GM23248 (cell line): ENCODE measurements around the gene FHAD1. TPM values are rescaled to one million over a fixed set of nuclear protein-coding genes. Genes with fewer than 3 reads are reported as not detected.

ENCODE experiments used
- DNase-seq: peaks from one replicate; pipeline ENCODE4 v3.0.0-alpha.2; 2015
- H2AFZ ChIP-seq: fragments of 200-600 bp; sonication (generic); 2 replicates; pipeline ENCODE4 v1.6.1; 2016; ENCODE audit warnings: antibody characterized with exemption
- H3F3A ChIP-seq: fragments of 200-600 bp; sonication (generic); 2 replicates; pipeline ENCODE4 v1.6.1; 2016; ENCODE audit warnings: mild to moderate bottlenecking, antibody characterized with exemption, mixed run types; ENCODE audit not compliant: insufficient read depth
- H3K27ac ChIP-seq: fragments of 200-600 bp; sonication (generic); 2 replicates; pipeline ENCODE4 v1.5.1; 2016; ENCODE audit warnings: mild to moderate bottlenecking
- H3K27me3 ChIP-seq: fragments of 200-600 bp; sonication (generic); replicated peaks from 2 replicates; pipeline ENCODE4 v1.6.1; 2016; ENCODE audit warnings: mild to moderate bottlenecking; ENCODE audit not compliant: insufficient read depth
- H3K36me3 ChIP-seq: fragments of 200-600 bp; sonication (generic); 2 replicates; pipeline ENCODE4 v1.6.1; 2016; ENCODE audit warnings: low read depth, mild to moderate bottlenecking
- H3K4me1 ChIP-seq: fragments of 200-600 bp; sonication (generic); 2 replicates; pipeline ENCODE4 v1.6.1; 2016; ENCODE audit warnings: mild to moderate bottlenecking; ENCODE audit not compliant: insufficient read depth
- H3K4me2 ChIP-seq: fragments of 200-600 bp; sonication (generic); one replicate; pipeline ENCODE4 v1.6.1; 2016; ENCODE audit warnings: mild to moderate bottlenecking; ENCODE audit not compliant: unreplicated experiment
- H3K4me3 ChIP-seq: fragments of 200-600 bp; sonication (generic); 2 replicates; pipeline ENCODE4 v1.5.1; 2016; ENCODE audit warnings: mild to moderate bottlenecking
- H3K79me2 ChIP-seq: fragments of 200-600 bp; sonication (generic); 2 replicates; pipeline ENCODE4 v1.6.1; 2016; ENCODE audit warnings: mild to moderate bottlenecking; ENCODE audit not compliant: insufficient read depth
- H3K9ac ChIP-seq: fragments of 200-600 bp; sonication (generic); 2 replicates; pipeline ENCODE4 v1.6.1; 2016; ENCODE audit warnings: mild to moderate bottlenecking
- H3K9me2 ChIP-seq: fragments of 200-600 bp; sonication (generic); 2 replicates; pipeline ENCODE4 v1.6.1; 2016; ENCODE audit warnings: mixed run types, mild to moderate bottlenecking, moderate library complexity; ENCODE audit not compliant: insufficient read depth
- H3K9me3 ChIP-seq: fragments of 200-600 bp; sonication (generic); one replicate; pipeline ENCODE4 v1.6.1; 2017; ENCODE audit warnings: low read depth
- H4K20me1 ChIP-seq: fragments of 200-600 bp; sonication (generic); 2 replicates; pipeline ENCODE4 v1.6.0; 2016; ENCODE audit not compliant: insufficient read depth
- EZH2 ChIP-seq: fragments of 200-600 bp; sonication (generic); IDR thresholded peaks from 2 replicates; pipeline ENCODE4 v1.6.1; 2018; ENCODE audit warnings: antibody characterized with exemption, mild to moderate bottlenecking; ENCODE audit not compliant: insufficient read depth, poor library complexity, severe bottlenecking
- EZH2phosphoT487 ChIP-seq: fragments of 200-600 bp; sonication (generic); IDR thresholded peaks from 2 replicates; pipeline ENCODE4 v1.6.1; 2018; ENCODE audit warnings: antibody characterized with exemption, moderate library complexity, mild to moderate bottlenecking, low read depth; ENCODE audit not compliant: insufficient read depth
- WGBS, 2 experiments: methylation state at CpG; one replicate each; pipeline ENCODE4 v1.1.6; 2015 to 2017; ENCODE audit warnings: low lambda C conversion rate in 2 of 2, low coverage in 1 of 2; ENCODE audit errors: missing lambda C conversion rate in 2 of 2; 5-methylcytosine and 5-hydroxymethylcytosine counted together
- in situ Hi-C: fragments of 300-500 bp; cut with MboI; formaldehyde crosslinking; loops from 2 replicates; pipeline ENCODE4 v1.15.0; 2020
- polyA plus RNA-seq: library from polyadenylated mRNA; unstranded; fragments of >200 nt; fragmentation: Nextera tagmentation; extraction: Ambion mirVana; gene quantifications from 2 replicates; pipeline ENCODE4 v1.2.1, GENCODE V29; 2016
- total RNA-seq: library from RNA; depleted of rRNA; stranded (reverse); fragments of >200 nt; shearing (Covaris generic); gene quantifications from 2 replicates; pipeline ENCODE4 v1.2.3, GENCODE V29; 2014

The FHAD1 gene
- total and polyA plus RNA-seq, 2 experiments from 2014 or later, result 0.24 TPM; not detected in 1

DNA sequence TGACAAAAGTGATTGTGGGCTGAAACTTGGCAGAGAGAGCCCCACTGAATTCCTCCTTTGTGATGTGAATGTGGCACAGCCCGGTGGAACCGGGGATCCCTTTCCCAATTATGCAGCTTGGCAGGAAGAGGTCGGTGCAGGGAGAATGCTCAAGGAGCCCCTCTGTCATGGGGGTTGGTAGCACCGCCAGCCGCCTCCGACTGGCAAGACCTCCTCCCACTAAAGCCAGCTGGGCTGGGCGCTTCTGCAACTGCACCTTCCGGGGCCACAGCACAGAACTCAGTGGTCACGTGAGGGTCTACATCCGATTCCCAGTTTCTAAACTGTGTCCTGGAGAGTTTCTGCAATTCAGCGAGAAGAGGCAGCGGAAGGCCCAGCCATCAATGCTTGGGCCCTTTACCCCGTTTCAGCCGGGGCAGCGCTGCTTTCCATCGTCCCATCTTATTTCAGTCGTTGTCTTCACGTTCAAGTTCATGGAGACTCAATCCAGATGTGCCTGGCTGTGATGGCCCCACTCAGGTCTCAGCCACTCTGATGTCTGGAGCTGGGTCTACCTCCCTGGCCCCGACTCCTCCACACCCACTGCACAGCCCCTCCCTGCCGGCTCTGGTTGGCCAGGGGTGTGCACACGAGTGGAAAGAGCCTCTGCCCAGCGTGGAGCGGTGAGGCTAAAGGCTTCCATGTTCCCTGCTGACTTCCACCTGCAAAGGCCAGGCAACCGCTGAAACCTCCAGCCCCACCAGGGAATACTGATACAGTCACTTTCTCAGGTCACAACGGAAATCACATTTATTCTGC lies 39.8 kb upstream of the FHAD1 start:
- H3K9me2 ChIP-seq, result no peaks in the 10 kb centered on the region
- WGBS, 2 experiments, result 79 to 81% methylated on average over 25 of the region's 25 CpGs
- H3K79me2 ChIP-seq, result no peaks in the 10 kb centered on the region
- H3K9me3 ChIP-seq, result no peaks in the 10 kb centered on the region
- H3K4me3 ChIP-seq, result no peak overlapping the region
- TF ChIP-seq EZH2 (no peak), EZH2phosphoT487 (no peak)
- H3K9ac ChIP-seq, result no peak overlapping the region
- H4K20me1 ChIP-seq, result no peaks in the 10 kb centered on the region
- no peak for DNase-seq
- H2AFZ ChIP-seq, result no peak overlapping the region
- no peak overlapping the region for H3K27ac ChIP-seq
- no peaks in the 10 kb centered on the region for H3K4me1 ChIP-seq
- H3K27me3 ChIP-seq, result no peaks in the 10 kb centered on the region; the same call in 1 of the 2 replicates
- in situ Hi-C loops, result no loop called here
- no peaks in the 10 kb centered on the region for H3F3A ChIP-seq
- no peaks in the 10 kb centered on the region for H3K36me3 ChIP-seq
- H3K4me2 ChIP-seq, result no peak overlapping the region

DNA sequence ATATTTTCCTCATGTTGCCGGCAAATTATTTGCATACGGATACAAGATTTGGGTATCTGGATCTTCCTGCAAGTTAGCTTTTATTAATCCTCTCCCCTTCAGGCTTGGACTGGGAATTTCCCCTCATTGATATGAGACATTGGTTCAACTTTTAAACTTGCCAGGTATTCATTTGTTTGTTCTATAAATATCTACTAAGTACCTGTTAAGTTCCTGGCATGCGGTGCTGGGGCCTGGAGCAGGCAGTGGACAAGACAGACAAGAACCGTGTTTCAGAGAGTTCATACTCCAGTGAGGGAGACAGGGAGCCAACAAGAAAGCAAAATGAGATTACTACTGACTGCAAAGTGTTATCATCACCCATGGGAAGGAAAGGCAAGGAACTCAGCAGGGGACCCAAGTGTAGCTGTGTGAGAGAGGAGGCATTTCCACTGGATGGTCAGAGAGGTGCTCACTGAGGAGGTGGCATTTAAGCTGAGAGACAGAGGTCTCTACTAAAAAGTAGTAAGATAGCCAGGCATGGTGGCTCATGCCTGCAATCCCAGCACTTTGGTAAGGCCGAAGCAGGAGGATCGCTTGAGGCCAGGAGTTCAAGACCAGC lies 39.1 kb upstream of the FHAD1 start:
- TF ChIP-seq EZH2 (no peak), EZH2phosphoT487 (no peak)
- H3K9me3 ChIP-seq, result no peaks in the 10 kb centered on the region
- no peak for DNase-seq
- H3K36me3 ChIP-seq, result no peaks in the 10 kb centered on the region
- no peaks in the 10 kb centered on the region for H3K9me2 ChIP-seq
- H4K20me1 ChIP-seq, result no peaks in the 10 kb centered on the region
- no peak overlapping the region for H2AFZ ChIP-seq
- H3K27me3 ChIP-seq, result no peaks in the 10 kb centered on the region; the same call in 1 of the 2 replicates
- 95 to 97% methylated on average over 6 of the region's 6 CpGs for WGBS, 2 experiments
- in situ Hi-C loops, result no loop called here
- no peak overlapping the region for H3K27ac ChIP-seq
- H3K4me2 ChIP-seq, result no peak overlapping the region
- no peak overlapping the region for H3K9ac ChIP-seq
- no peaks in the 10 kb centered on the region for H3K4me1 ChIP-seq
- H3F3A ChIP-seq, result no peaks in the 10 kb centered on the region
- H3K79me2 ChIP-seq, result no peaks in the 10 kb centered on the region
- no peak overlapping the region for H3K4me3 ChIP-seq

DNA sequence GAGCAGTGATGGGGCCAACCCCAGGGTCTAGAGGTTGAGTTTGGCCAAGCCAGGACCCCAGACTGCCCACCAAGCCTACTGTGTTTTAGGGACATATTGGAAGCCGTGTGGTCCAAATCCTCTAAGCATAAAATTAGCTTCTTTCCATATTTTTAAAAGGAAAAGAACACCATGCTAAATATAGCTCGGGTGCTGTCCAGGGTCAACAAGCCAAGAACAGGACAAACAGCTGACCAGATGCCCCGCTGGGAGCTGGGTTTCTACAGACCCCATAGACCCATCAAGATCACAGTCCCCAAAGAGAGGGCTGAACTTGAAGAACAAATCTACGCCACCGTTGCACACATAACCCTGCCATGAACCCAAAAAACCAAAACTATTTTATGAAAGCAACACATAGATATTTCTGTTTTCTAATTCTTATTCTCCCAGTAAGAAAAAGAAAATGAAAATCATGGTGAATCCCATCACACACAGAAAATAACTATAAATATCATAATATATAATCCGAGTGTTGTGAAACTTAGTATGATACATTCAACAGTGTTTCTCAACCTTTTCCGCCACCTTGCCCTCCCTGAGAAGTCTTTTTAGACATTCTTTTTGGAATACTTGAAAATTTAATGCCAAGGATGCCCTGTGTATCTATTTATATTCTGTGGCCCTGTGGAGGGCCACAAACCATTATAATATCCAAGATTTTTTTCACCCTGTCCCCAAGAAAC lies 36.2 kb upstream of the FHAD1 start:
- DNase-seq, result no peak
- no peaks in the 10 kb centered on the region for H3F3A ChIP-seq
- TF ChIP-seq EZH2phosphoT487 (no peak), EZH2 (no peak)
- H3K36me3 ChIP-seq, result no peaks in the 10 kb centered on the region
- no peak overlapping the region for H2AFZ ChIP-seq
- no peak overlapping the region for H3K4me2 ChIP-seq
- H3K4me3 ChIP-seq, result no peak overlapping the region
- no peaks in the 10 kb centered on the region for H3K9me3 ChIP-seq
- no peak overlapping the region for H3K27ac ChIP-seq
- no peaks in the 10 kb centered on the region for H3K79me2 ChIP-seq
- no peaks in the 10 kb centered on the region for H4K20me1 ChIP-seq
- no peaks in the 10 kb centered on the region for H3K9me2 ChIP-seq
- 93% methylated on average over 7 of the region's 7 CpGs for WGBS, 2 experiments
- no peak overlapping the region for H3K9ac ChIP-seq
- H3K4me1 ChIP-seq, result no peaks in the 10 kb centered on the region
- in situ Hi-C loops, result no loop called here
- H3K27me3 ChIP-seq, result peaks cover 5% of the 10 kb centered on the region; the same call in 1 of the 2 replicates

DNA sequence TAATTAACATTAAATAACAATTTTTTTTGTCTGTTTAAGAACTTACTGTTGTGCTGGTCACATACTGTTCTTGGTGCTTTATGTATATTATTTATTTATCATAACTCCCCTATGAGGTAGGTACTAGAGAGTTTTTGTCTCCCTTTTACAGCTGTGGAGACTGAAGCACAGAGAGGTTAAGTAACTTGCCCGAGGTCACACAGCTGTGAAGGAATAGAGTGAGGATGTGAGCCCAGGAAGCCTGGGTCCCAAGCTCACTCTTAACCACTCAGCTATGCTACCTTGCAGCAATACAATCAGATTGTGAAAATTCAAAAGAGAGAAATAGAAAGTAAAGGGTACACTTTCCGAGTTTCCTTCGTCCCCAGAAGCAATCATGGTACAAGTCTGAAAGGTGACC lies 35.6 kb upstream of the FHAD1 start:
- WGBS, 2 experiments, result 81 to 99% methylated on average over 3 of the region's 3 CpGs
- no peaks in the 10 kb centered on the region for H3K36me3 ChIP-seq
- no peak overlapping the region for H3K4me2 ChIP-seq
- no peaks in the 10 kb centered on the region for H3K79me2 ChIP-seq
- no peak for DNase-seq
- no peaks in the 10 kb centered on the region for H3K4me1 ChIP-seq
- H3K4me3 ChIP-seq, result no peak overlapping the region
- no peak overlapping the region for H3K9ac ChIP-seq
- no peaks in the 10 kb centered on the region for H3K9me3 ChIP-seq
- no peak overlapping the region for H2AFZ ChIP-seq
- in situ Hi-C loops, result no loop called here
- no peaks in the 10 kb centered on the region for H3K9me2 ChIP-seq
- TF ChIP-seq EZH2 (no peak), EZH2phosphoT487 (no peak)
- H3F3A ChIP-seq, result no peaks in the 10 kb centered on the region
- H3K27ac ChIP-seq, result no peak overlapping the region
- H3K27me3 ChIP-seq, result peaks cover 5% of the 10 kb centered on the region; the same call in 1 of the 2 replicates
- H4K20me1 ChIP-seq, result no peaks in the 10 kb centered on the region
